BJ (cell line): ENCODE measurements around the gene CCDC158. TPM values are rescaled to one million over a fixed set of nuclear protein-coding genes. Genes with fewer than 3 reads are reported as not detected.

Experiments used
- CTCF ChIA-PET: fragments of 350-600 bp; formaldehyde crosslinking; extraction: SDS; loops from one replicate; lab custom pipeline; 2021; ENCODE audit warnings: antibody characterized with exemption, inconsistent platforms; lab: Yijun Ruan, JAX
- POLR2A ChIA-PET: fragments of 300-600 bp; sonication (Branson Sonifier 250); formaldehyde crosslinking; extraction: SDS; loops from one replicate; lab custom pipeline; 2021; ENCODE audit warnings: antibody characterized with exemption; lab: Charles Lee
- DNase-seq: peaks from one replicate; pipeline ENCODE4 v3.0.0-alpha.2; 2011; ENCODE audit warnings: low read depth
- H3K27me3 ChIP-seq: 2 replicates; pipeline ENCODE4 v1.6.0; 2011; ENCODE audit warnings: low read length; ENCODE audit not compliant: control insufficient read depth, insufficient read depth
- H3K36me3 ChIP-seq: 2 replicates; pipeline ENCODE4 v1.5.1; 2011; ENCODE audit warnings: low read length; ENCODE audit not compliant: control insufficient read depth, insufficient read depth
- H3K4me3 ChIP-seq: 2 replicates; pipeline ENCODE4 v1.5.1; 2011; ENCODE audit warnings: low read depth, mild to moderate bottlenecking, control low read depth, low read length
- polyA plus RNA-seq: library from polyadenylated mRNA; depleted of rRNA; stranded (reverse); fragments of >200 nt; gene quantifications from 2 replicates; pipeline ENCODE4 v1.2.3, GENCODE V29; 2011
- TF ChIP-seq, protein P1 (sequence below): IDR thresholded peaks from 2 replicates; pipeline ENCODE4 v1.5.1; 2011; ENCODE audit warnings: low read depth, mild to moderate bottlenecking, control low read depth, inconsistent platforms, low read length, moderate library complexity; ENCODE audit not compliant: insufficient read depth

Gene CCDC158
- polyA plus RNA-seq, 1 experiment: 0.11 TPM

DNA sequence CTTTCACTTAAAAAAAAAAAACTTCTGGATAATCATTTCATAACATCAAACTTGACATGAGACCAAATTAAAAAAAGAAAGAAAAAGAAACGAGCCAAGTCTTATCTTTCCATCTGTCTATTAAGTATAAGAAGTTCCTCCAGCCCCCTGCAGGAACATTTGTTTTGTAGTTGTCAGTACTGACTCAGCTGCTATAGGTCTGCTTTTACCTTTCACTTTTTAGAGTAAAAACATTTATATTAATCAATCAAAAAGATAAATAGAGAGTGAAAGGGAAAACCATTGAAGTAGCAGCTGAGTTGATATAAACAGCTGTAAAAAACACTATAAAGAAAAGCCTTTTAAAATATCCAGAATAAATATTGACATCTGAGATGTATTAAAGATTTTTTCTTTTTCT lies 46.1 kb downstream of the CCDC158 start:
- POLR2A ChIA-PET: no interaction called here
- no peak overlapping the region for H3K4me3 ChIP-seq
- DNase-seq: no peak
- CTCF ChIA-PET: interaction anchor here (1.2 to 5.9 kb wide), 4 partner anchors 10 to 196 kb away, joined by 3 to 78 read pairs (median 8); no protein-coding TSS in a partner anchor
- TF ChIP-seq, protein P1, sequence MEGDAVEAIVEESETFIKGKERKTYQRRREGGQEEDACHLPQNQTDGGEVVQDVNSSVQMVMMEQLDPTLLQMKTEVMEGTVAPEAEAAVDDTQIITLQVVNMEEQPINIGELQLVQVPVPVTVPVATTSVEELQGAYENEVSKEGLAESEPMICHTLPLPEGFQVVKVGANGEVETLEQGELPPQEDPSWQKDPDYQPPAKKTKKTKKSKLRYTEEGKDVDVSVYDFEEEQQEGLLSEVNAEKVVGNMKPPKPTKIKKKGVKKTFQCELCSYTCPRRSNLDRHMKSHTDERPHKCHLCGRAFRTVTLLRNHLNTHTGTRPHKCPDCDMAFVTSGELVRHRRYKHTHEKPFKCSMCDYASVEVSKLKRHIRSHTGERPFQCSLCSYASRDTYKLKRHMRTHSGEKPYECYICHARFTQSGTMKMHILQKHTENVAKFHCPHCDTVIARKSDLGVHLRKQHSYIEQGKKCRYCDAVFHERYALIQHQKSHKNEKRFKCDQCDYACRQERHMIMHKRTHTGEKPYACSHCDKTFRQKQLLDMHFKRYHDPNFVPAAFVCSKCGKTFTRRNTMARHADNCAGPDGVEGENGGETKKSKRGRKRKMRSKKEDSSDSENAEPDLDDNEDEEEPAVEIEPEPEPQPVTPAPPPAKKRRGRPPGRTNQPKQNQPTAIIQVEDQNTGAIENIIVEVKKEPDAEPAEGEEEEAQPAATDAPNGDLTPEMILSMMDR: no peak
- H3K36me3 ChIP-seq: no peaks in the 10 kb centered on the region
- peaks cover 3% of the 10 kb centered on the region; the same call in 1 of the 2 replicates for H3K27me3 ChIP-seq

DNA sequence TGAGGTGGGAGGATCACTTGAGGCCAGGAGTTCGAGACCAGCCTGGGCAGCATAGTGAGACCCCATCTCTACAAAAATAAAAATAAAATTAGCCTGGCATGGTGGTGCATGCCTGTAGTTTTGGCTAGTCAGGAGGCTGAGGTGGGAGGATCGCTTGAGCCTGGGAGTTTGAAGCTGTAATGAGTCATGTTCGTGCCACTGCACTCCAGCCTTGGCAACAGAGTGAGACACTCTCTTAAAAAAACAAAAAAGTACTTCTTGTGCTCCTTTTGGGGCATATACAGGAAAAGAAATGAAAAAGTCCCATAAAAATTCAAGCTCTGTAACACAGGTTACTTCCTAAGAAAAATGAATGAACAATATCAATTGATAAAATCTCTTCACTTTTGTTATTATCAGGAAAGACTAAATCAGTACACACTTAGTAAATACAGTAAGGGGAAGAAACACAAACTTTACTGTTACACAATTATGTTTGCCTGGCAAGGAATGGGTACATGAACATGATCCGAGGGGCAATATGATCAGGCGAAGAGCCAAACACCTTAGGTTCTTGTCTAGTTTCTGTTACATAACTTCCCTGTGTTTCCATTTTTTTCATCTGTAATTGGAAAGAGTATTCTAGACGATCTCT lies 46.9 kb downstream of the CCDC158 start:
- ChIA-PET CTCF (interaction anchor here (1.5 to 5.9 kb wide), 2 partner anchors 25 to 195 kb away, joined by 3 to 78 read pairs; no protein-coding TSS in a partner anchor), POLR2A (no interaction called here)
- TF ChIP-seq, protein P1: no peak
- DNase-seq: peak; percentile 4
- peaks cover 3% of the 10 kb centered on the region; the same call in 1 of the 2 replicates for H3K27me3 ChIP-seq
- no peaks in the 10 kb centered on the region for H3K36me3 ChIP-seq
- no peak overlapping the region for H3K4me3 ChIP-seq

- CTCF ChIA-PET: no interaction called here
- DNase-seq: no peak
- POLR2A ChIA-PET: no interaction called here
- Histone ChIP-seq H3K4me3 (no peak overlapping the region), H3K36me3 (no peaks in the 10 kb centered on the region), H3K27me3 (peaks cover 3% of the 10 kb centered on the region; the same call in 1 of the 2 replicates)
- TF ChIP-seq, protein P1: no peak
These were observed 54.2 kb downstream of the CCDC158 start for GRCh38 chr4:76366737-76367136.

- CTCF ChIA-PET: interaction anchor here (1.3 to 2.7 kb wide), 4 partner anchors 10 to 186 kb away, joined by 3 to 13 read pairs (median 5); no protein-coding TSS in a partner anchor
These were observed 55.3 kb downstream of the CCDC158 start for GRCh38 chr4:76365636-76366035.

DNA sequence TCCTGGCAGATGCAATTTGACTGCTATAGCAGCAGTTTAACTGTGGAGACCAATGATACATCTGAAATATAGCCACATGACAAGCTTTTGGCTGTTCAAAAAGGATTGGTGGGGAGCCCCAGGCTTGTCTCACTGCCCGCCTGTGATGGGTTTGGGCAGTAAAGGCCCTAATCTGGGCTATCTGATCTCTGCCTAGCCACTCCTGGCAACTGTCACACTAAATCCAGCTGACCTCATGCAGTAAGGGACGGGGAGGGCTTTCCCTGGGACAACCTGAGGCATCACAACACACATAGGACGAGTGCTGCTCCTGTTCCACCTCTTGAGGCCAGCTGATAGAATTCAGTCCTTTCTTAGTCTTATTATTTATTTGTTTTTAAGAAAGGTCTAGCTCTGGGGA lies 56.2 kb downstream of the CCDC158 start:
- DNase-seq: no peak
- ChIA-PET POLR2A (no interaction called here), CTCF (interaction anchor here (1.3 to 2.7 kb wide), 4 partner anchors 9 to 185 kb away, joined by 3 to 13 read pairs (median 5); no protein-coding TSS in a partner anchor)

More at GRCh38 chr4:76365636-76366035, 55.3 kb downstream of the CCDC158 start:
- no peak for DNase-seq
- POLR2A ChIA-PET: no interaction called here
- TF ChIP-seq, protein P1: no peak
- H3K36me3 ChIP-seq: no peaks in the 10 kb centered on the region
- H3K4me3 ChIP-seq: no peak overlapping the region
- H3K27me3 ChIP-seq: peaks cover 3% of the 10 kb centered on the region; the same call in 1 of the 2 replicates

More for the DNA sequence above, 56.2 kb downstream of the CCDC158 start:
- TF ChIP-seq, protein P1: no peak
- Histone ChIP-seq H3K27me3 (peaks cover 1% of the 10 kb centered on the region; the same call in 1 of the 2 replicates), H3K4me3 (no peak overlapping the region), H3K36me3 (no peaks in the 10 kb centered on the region)
